HepG2 (cell line): ENCODE data around the gene C12orf43. TPM values are rescaled to one million over a fixed set of nuclear protein-coding genes. Genes with fewer than 3 reads are reported as not detected.

ENCODE experiments used
- ADNP ChIP-seq: sonication (generic); formaldehyde crosslinking; IDR thresholded peaks from 2 replicates; pipeline ENCODE4 v1.4.0; 2020; ENCODE audit warnings: missing genetic modification reagents
- AFF4 ChIP-seq: sonication (generic); formaldehyde crosslinking; IDR thresholded peaks from 2 replicates; pipeline ENCODE4 v1.4.0; 2020; ENCODE audit warnings: missing genetic modification reagents
- KAT8 ChIP-seq: IDR thresholded peaks from 2 replicates; pipeline ENCODE4 v1.6.1; 2016; ENCODE audit warnings: missing genetic modification reagents, missing compliant biosample characterization
- NCOA1 ChIP-seq: sonication (generic); formaldehyde crosslinking; IDR thresholded peaks from 2 replicates; pipeline ENCODE4 v1.9.0; 2021; ENCODE audit warnings: missing genetic modification reagents
- NFAT5 ChIP-seq: sonication (generic); formaldehyde crosslinking; IDR thresholded peaks from 2 replicates; pipeline ENCODE4 v1.4.0; 2020; ENCODE audit warnings: missing genetic modification reagents
- NR2F1 ChIP-seq, 2 experiments: fragments of 450-650 bp in 1 of 2; formaldehyde crosslinking in 1 of 2; IDR thresholded peaks; 2 replicates each; pipeline versions ENCODE4 v1.5.0 to v1.6.1; 2016 to 2020; ENCODE audit warnings: mild to moderate bottlenecking in 1 of 2, missing compliant biosample characterization in 1 of 2, missing genetic modification reagents in 1 of 2, moderate library complexity in 1 of 2
- PTBP1 ChIP-seq: fragments of 200-400 bp; formaldehyde crosslinking; IDR thresholded peaks from 2 replicates; pipeline ENCODE4 v1.6.1; 2018; ENCODE audit warnings: low read length, low read depth; ENCODE audit not compliant: poor library complexity, severe bottlenecking
- RBAK ChIP-seq: sonication (generic); formaldehyde crosslinking; IDR thresholded peaks from 2 replicates; pipeline ENCODE4 v1.5.1; 2020; ENCODE audit warnings: mild to moderate bottlenecking, missing genetic modification reagents
- ZFP1 ChIP-seq: IDR thresholded peaks from 2 replicates; pipeline ENCODE4 v1.6.1; 2016
- ZNF230 ChIP-seq: sonication (generic); formaldehyde crosslinking; IDR thresholded peaks from 2 replicates; pipeline ENCODE4 v1.4.0; 2020; ENCODE audit warnings: mild to moderate bottlenecking, missing genetic modification reagents
- ZNF292 ChIP-seq: sonication (generic); formaldehyde crosslinking; IDR thresholded peaks from 2 replicates; pipeline ENCODE4 v1.8.1; 2022; ENCODE audit warnings: mild to moderate bottlenecking, low read depth, missing genetic modification reagents, borderline replicate concordance
- ZNF737 ChIP-seq: sonication (generic); formaldehyde crosslinking; IDR thresholded peaks from 2 replicates; pipeline ENCODE4 v1.5.0; 2020; ENCODE audit warnings: missing genetic modification reagents, mild to moderate bottlenecking, borderline replicate concordance
- ZNF772 ChIP-seq: sonication (generic); formaldehyde crosslinking; IDR thresholded peaks from 2 replicates; pipeline ENCODE4 v1.5.0; 2020; ENCODE audit warnings: mild to moderate bottlenecking, missing genetic modification reagents
- polyA plus RNA-seq, 8 experiments: library from polyadenylated mRNA; depleted of rRNA in 3 of 8; stranded (reverse) in 7 of 8; unstranded in 1 of 8; fragments of >200 nt; fragmentation: Illumina TruSeq in 4 of 8; extraction: Trizol in 4 of 8; gene quantifications; 2 replicates each; pipeline versions ENCODE4 v1.2.1 to v1.2.3, GENCODE V29; 2011 to 2016; ENCODE audit warnings: low read depth in 4 of 8, missing spikeins in 1 of 8, mixed read lengths in 1 of 8; ENCODE audit not compliant: insufficient read depth in 1 of 8
- total RNA-seq, 5 experiments: library from RNA; depleted of rRNA; stranded (reverse); fragments of >200 nt; fragmentation: Illumina TruSeq; extraction: Trizol; gene quantifications; 2 replicates each; pipeline ENCODE4 v1.2.3, GENCODE V29; 2016; ENCODE audit warnings: low read depth in 1 of 5
- TF ChIP-seq, protein P1 (sequence below): sonication (generic); formaldehyde crosslinking; IDR thresholded peaks from 2 replicates; pipeline ENCODE4 v1.4.0; 2020; ENCODE audit warnings: mild to moderate bottlenecking, missing genetic modification reagents
- TF ChIP-seq, protein P2 (sequence below): sonication (generic); formaldehyde crosslinking; conservative IDR thresholded peaks from 2 replicates; pipeline ENCODE4 v1.8.0; 2022; ENCODE audit warnings: mild to moderate bottlenecking, moderate library complexity, missing genetic modification reagents

The C12orf43 gene
- total and polyA plus RNA-seq, 2 of the 13 experiments (the other 11 are each of a cell fraction or from before 2014, with no cell fraction given), result 7.9 to 11.1 TPM

DNA sequence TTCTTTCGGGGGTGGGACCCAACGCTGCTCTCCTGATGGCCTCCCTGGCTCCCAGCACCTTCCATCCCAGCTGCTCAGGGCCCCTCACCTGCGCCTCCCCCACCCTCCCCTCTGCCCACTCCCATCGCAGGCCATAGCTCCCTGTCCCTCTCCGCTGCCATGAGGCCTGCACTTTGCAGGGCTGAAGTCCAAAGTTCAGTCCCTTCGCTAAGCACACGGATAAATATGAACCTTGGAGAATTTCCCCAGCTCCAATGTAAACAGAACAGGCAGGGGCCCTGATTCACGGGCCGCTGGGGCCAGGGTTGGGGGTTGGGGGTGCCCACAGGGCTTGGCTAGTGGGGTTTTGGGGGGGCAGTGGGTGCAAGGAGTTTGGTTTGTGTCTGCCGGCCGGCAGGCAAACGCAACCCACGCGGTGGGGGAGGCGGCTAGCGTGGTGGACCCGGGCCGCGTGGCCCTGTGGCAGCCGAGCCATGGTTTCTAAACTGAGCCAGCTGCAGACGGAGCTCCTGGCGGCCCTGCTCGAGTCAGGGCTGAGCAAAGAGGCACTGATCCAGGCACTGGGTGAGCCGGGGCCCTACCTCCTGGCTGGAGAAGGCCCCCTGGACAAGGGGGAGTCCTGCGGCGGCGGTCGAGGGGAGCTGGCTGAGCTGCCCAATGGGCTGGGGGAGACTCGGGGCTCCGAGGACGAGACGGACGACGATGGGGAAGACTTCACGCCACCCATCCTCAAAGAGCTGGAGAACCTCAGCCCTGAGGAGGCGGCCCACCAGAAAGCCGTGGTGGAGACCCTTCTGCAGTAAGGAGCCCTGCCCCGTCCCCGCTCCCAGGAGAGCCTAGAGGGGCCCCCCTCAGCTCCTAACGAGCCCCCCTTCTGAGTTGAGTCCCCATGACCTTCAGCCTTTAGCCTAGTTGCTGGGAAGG is 37.7 kb downstream of the C12orf43 start, which contains the start of gene HNF1A (continued):
- peak; percentile 37; the same call in 1 of the 2 replicates for TF ChIP-seq NFAT5 (CRISPR knock-in tag)
- TF ChIP-seq ZNF230 (CRISPR knock-in tag), result no peak
- peak; percentile 73; the same call in 1 of the 2 replicates for TF ChIP-seq ZNF292
- no peak for TF ChIP-seq RBAK (CRISPR knock-in tag)
- TF ChIP-seq NR2F1 (CRISPR knock-in tag; IDR thresholded peaks at IDR 0.05), result peak; percentile 34 to 64; a peak in 3 of 4 replicates
- no peak; the same call in 1 of the 2 replicates for TF ChIP-seq AFF4 (CRISPR knock-in tag)
- TF ChIP-seq NCOA1 (CRISPR knock-in tag), result no peak
- no peak for TF ChIP-seq ADNP (CRISPR knock-in tag)
- TF ChIP-seq ZFP1 (CRISPR knock-in tag), result peak; percentile 61; the same call in 1 of the 2 replicates
- TF ChIP-seq ZNF737, result no peak
- peak; percentile 72 for TF ChIP-seq KAT8 (CRISPR knock-in tag)
- TF ChIP-seq, protein P1, sequence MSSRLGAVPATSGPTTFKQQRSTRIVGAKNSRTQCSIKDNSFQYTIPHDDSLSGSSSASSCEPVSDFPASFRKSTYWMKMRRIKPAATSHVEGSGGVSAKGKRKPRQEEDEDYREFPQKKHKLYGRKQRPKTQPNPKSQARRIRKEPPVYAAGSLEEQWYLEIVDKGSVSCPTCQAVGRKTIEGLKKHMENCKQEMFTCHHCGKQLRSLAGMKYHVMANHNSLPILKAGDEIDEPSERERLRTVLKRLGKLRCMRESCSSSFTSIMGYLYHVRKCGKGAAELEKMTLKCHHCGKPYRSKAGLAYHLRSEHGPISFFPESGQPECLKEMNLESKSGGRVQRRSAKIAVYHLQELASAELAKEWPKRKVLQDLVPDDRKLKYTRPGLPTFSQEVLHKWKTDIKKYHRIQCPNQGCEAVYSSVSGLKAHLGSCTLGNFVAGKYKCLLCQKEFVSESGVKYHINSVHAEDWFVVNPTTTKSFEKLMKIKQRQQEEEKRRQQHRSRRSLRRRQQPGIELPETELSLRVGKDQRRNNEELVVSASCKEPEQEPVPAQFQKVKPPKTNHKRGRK (CRISPR knock-in tag), result no peak
- TF ChIP-seq PTBP1, result peak; percentile 41
- TF ChIP-seq, protein P2, sequence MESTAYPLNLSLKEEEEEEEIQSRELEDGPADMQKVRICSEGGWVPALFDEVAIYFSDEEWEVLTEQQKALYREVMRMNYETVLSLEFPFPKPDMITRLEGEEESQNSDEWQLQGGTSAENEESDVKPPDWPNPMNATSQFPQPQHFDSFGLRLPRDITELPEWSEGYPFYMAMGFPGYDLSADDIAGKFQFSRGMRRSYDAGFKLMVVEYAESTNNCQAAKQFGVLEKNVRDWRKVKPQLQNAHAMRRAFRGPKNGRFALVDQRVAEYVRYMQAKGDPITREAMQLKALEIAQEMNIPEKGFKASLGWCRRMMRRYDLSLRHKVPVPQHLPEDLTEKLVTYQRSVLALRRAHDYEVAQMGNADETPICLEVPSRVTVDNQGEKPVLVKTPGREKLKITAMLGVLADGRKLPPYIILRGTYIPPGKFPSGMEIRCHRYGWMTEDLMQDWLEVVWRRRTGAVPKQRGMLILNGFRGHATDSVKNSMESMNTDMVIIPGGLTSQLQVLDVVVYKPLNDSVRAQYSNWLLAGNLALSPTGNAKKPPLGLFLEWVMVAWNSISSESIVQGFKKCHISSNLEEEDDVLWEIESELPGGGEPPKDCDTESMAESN (CRISPR knock-in tag), result peak; percentile 63
- 0 out of 2 replicates have a peak, but pooled peaks have one; percentile 18 for TF ChIP-seq ZNF772 (CRISPR knock-in tag)
